Skin of body (tissue), 3 donors: ENCODE data around the gene PSMB9. TPM values are rescaled to one million over a fixed set of nuclear protein-coding genes. Genes with fewer than 3 reads are reported as not detected.

ENCODE experiments used
- DNase-seq: peaks from one replicate; lab custom pipeline; 2025; lab: John Stamatoyannopoulos, UW
- small RNA-seq: library from RNA; depleted of rRNA; stranded (forward); fragments of <200 nt; gene quantifications from one replicate; pipeline ENCODE3, GENCODE V24; 2014; ENCODE audit warnings: low replicate concordance
- total RNA-seq: library from RNA; depleted of rRNA; stranded (reverse); fragments of >200 nt; gene quantifications from one replicate; pipeline ENCODE4 v1.2.3, GENCODE V29; 2014

The PSMB9 gene
- total RNA-seq, 1 donor from 2014 or later = 7.3 TPM

- DNase-seq = no peak
Observed at GRCh38 chr6:32905078-32905477, 51.1 kb downstream of the PSMB9 start.

- DNase-seq = no peak
Observed at GRCh38 chr6:32906539-32906938, 52.5 kb downstream of the PSMB9 start.

GRCh38 chr6:32908897-32909296 is 54.9 kb downstream of the PSMB9 start:
- DNase-seq = no peak

Small RNA genes lying within 50 kb of the gene (small RNA-seq; reads per million reads assigned to genes)
- gene HLA-Z = not detected

Other genes with a start within 250 kb of the PSMB9 start
- gene HLA-DQA1, start 216.8 kb upstream of the PSMB9 start, total RNA-seq = 3.2 TPM
- 0.69 TPM for gene HLA-DQB1, start 187.5 kb upstream of the PSMB9 start, total RNA-seq
- gene HLA-DQA2, start 112.8 kb upstream of the PSMB9 start, total RNA-seq = 0.99 TPM
- gene HLA-DQB2, start 90.7 kb upstream of the PSMB9 start, total RNA-seq = 6.4 TPM
- gene HLA-DOB, start 37.2 kb upstream of the PSMB9 start, total RNA-seq = 0.69 TPM
- gene TAP2, start 15.5 kb upstream of the PSMB9 start, total RNA-seq = 11.0 TPM
- gene PSMB8, start 10.1 kb upstream of the PSMB9 start, total RNA-seq = 15.7 TPM
- gene TAP1, start 488 bp upstream of the PSMB9 start, total RNA-seq = 17.4 TPM
- 12.7 TPM for gene HLA-DMB, start 86.8 kb downstream of the PSMB9 start, total RNA-seq
- 7.1 TPM for gene HLA-DMA, start 98.9 kb downstream of the PSMB9 start, total RNA-seq
- gene BRD2, start 114.4 kb downstream of the PSMB9 start, total RNA-seq = 86.3 TPM
- gene HLA-DOA, start 155.4 kb downstream of the PSMB9 start, total RNA-seq = 2.3 TPM
- gene HLA-DPA1, start 219.5 kb downstream of the PSMB9 start, total RNA-seq = 16.1 TPM
- 19.6 TPM for gene HLA-DPB1, start 221.8 kb downstream of the PSMB9 start, total RNA-seq